Measurements from ENCODE around the gene ETFA.
"Not testable (repeated sequence)": the region's sequence is repeated elsewhere in the genome, so short reads cannot be mapped to it uniquely, and the experiment has no call there.

Gene ETFA

DNA sequence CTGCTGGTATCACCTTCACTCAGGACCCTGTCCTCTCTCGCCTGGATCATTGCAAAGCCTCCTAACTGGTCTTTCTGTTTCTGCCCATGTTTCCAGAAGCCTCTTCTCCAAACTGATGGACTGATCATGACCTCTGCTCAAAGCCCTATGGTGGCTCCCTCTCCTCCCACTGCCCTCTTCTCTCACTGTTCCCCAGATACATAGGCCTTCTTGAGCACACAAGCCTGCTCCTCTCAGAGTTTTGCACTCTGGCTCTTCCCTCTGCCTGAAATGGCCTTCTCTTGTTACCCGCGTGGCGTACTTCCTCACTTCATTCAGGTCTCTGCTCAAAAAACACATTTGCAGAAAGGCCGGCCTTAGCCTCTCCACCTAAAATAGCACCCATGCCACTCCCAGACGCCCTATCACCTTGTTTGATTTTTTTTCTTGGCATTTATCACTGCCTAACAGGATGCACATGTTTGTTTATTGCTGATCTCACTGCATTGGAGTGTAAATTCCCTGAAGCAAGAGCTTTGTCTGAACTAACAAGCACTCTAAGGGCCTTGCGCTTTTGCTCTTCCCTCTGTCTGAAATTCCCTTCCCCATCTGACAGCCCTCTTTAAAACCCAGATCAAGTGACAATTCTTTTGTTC, 1.4 kb upstream of the ETFA start:
- peak; percentile 64 for DNase-seq (ENCODE audit: low spot score)
- H3K27ac ChIP-seq: peak overlapping the region; percentile 53
- POLR2A ChIA-PET (ENCODE audit: low non-redundant PET): interaction anchor here (0.8 to 1.2 kb wide), 2 partner anchors 23 to 33 kb away, joined by 4 read pairs; no protein-coding TSS in a partner anchor
- TF ChIP-seq, protein P1, sequence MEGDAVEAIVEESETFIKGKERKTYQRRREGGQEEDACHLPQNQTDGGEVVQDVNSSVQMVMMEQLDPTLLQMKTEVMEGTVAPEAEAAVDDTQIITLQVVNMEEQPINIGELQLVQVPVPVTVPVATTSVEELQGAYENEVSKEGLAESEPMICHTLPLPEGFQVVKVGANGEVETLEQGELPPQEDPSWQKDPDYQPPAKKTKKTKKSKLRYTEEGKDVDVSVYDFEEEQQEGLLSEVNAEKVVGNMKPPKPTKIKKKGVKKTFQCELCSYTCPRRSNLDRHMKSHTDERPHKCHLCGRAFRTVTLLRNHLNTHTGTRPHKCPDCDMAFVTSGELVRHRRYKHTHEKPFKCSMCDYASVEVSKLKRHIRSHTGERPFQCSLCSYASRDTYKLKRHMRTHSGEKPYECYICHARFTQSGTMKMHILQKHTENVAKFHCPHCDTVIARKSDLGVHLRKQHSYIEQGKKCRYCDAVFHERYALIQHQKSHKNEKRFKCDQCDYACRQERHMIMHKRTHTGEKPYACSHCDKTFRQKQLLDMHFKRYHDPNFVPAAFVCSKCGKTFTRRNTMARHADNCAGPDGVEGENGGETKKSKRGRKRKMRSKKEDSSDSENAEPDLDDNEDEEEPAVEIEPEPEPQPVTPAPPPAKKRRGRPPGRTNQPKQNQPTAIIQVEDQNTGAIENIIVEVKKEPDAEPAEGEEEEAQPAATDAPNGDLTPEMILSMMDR (conservative IDR thresholded peaks at IDR 0.05; ENCODE audit: low read depth): no peak
- CTCF ChIA-PET: interaction anchor here (1.1 kb wide), 1 partner anchor 21 kb away, joined by 3 read pairs; no protein-coding TSS in a partner anchor

DNA sequence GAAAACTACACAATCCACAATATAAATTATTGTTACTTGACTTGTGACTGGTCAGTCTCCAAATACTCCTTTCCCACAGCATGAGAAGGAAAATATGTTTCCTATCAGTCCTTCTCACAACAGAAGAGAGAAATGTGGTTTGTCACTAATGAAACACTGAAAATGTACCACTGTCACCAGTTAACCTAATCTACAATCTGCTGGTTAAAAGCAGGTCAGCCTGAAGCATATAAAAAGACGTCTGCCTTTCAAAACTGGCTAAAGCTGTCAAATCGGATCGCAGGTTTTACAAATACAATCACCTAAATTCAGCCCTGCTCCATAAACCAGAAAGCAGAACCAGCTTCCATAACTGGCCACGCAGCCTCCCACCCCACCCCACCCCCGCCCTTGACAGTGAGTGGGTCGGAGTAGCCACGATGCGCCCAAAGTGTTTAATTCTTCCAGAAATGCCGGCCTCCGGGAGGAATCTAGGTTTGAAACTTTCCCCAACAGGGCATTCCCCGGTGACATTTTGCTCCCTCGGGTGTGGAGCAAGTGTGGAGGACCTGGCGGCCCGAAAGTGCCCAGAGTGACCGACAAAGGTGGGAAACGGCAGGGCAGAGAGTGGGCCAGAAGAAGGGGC, 682 bp downstream of the ETFA start:
- CTCF ChIA-PET: interaction anchor here (0.6 kb wide), 1 partner anchor 12 kb away, joined by 4 read pairs; no protein-coding TSS in a partner anchor

DNA sequence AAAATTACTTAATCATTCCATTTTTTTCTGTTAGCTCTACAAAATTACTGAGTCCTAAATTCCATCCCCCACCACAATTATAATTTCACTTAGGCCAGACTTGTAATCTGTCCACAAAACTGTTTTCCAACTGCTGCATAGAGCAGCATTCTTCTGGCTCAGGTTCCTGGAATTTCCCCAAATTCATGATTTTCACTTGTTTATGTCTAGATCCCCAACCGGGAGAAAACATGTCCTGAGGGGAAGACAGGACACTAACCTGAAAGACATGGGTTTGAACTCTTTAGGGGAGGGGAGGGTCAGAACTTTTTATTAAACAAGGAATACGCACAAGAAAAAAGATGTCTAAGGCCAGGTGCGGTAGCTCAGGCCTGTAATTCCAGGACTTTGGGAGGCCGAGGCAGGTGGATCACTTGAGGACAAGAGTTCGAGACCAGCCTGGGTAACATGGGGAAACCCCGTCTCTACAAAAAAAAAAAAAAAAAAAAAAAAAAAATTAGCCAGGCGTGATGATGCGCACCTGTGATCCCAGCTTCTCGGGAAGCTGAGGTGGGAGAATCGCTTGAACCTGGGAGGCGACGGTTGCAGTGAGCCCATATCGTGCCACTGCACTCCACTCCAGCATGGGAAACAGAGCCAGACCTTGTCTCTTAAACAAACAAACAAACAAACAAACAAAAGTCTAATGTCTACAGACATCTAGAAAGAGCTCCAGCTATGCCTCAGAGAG, 1.5 kb downstream of the ETFA start:
- no peak overlapping the region for H3K27ac ChIP-seq
- TF ChIP-seq, protein P1 (conservative IDR thresholded peaks at IDR 0.05; ENCODE audit: low read depth): no peak
- CTCF ChIA-PET: no interaction called here
- DNase-seq (ENCODE audit: low spot score): no peak
- POLR2A ChIA-PET (ENCODE audit: low non-redundant PET): interaction anchor here (2.6 kb wide), 1 partner anchor 26 kb away, joined by 9 read pairs; the partner anchor contains the start of gene ISL2

More for the DNA sequence above, 682 bp downstream of the ETFA start:
- TF ChIP-seq, protein P1 (conservative IDR thresholded peaks at IDR 0.05; ENCODE audit: low read depth): no peak
- H3K27ac ChIP-seq: peak overlapping the region; percentile 81
- DNase-seq (ENCODE audit: low spot score): no peak
- POLR2A ChIA-PET (ENCODE audit: low non-redundant PET): interaction anchor here (2.6 kb wide), 1 partner anchor 25 kb away, joined by 9 read pairs; the partner anchor contains the start of gene ISL2

DNA sequence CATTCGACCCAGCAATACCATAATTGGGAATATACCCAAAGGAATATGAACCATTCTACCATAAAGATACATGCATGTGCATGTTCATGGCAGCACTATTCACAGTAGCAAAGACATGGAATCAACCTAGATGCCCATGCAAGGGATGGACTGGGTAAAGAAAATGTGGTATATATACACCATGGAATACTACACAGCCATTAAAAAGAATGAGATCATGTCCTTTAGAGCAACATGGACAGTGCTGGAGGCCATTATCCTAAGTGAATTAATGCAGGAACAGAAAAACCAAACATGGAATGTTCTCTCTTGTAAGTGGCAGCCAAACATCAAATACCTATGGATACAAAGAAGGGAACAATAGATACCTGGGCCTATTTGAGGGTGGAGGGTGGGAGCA, 7.4 kb downstream of the ETFA start:
- ChIA-PET CTCF (no interaction called here), POLR2A (ENCODE audit: low non-redundant PET) (no interaction called here)
- no peak overlapping the region for H3K27ac ChIP-seq
- TF ChIP-seq, protein P1 (conservative IDR thresholded peaks at IDR 0.05; ENCODE audit: low read depth): no peak
- no peak for DNase-seq (ENCODE audit: low spot score)

DNA sequence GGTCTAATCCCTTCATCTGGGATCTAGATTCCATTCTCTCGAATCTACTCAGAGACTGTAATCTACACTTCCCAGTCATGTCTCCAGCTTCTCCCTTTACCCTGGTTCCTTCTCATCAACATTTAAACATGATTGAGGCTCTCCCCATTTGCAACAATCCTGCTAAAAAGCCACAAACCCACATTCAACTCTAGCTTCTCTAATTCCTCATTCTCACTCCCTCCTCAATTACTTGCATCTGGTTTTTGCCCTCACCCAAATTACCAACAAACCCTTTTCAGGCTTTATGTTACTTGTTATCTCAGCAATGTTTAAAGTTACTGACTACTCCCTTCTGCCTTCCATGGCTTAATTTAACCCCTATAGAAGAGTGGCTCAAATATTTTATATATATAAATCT, 11.5 kb downstream of the ETFA start:
- ChIA-PET POLR2A (ENCODE audit: low non-redundant PET) (no interaction called here), CTCF (interaction anchor here (0.7 kb wide), 2 partner anchors 9 to 21 kb away, joined by 3 read pairs; no protein-coding TSS in a partner anchor)
- DNase-seq (ENCODE audit: low spot score): no peak
- no peak overlapping the region for H3K27ac ChIP-seq
- TF ChIP-seq, protein P1 (conservative IDR thresholded peaks at IDR 0.05; ENCODE audit: low read depth): no peak

DNA sequence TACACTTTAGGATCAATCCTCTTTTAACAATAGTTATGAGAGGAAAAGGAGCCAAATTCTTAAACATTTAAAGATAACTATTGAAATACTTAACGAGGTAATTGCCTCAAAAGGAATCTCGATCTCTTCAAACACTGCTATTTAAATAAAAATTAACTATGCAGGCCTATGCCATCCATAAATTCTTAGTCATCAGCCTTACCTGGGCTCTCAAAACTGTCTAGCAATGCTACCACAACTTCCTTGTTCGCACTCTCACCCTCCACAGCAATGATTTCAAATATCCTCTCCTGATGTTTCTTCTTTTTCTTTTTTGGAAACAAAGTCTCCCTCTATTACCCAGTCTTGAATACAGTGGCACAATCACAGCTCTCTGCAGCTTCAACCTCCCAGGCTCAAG, 12.3 kb downstream of the ETFA start:
- ChIA-PET CTCF (no interaction called here), POLR2A (ENCODE audit: low non-redundant PET) (no interaction called here)
- no peak overlapping the region for H3K27ac ChIP-seq
- TF ChIP-seq, protein P1 (conservative IDR thresholded peaks at IDR 0.05; ENCODE audit: low read depth): no peak
- DNase-seq (ENCODE audit: low spot score): no peak

DNA sequence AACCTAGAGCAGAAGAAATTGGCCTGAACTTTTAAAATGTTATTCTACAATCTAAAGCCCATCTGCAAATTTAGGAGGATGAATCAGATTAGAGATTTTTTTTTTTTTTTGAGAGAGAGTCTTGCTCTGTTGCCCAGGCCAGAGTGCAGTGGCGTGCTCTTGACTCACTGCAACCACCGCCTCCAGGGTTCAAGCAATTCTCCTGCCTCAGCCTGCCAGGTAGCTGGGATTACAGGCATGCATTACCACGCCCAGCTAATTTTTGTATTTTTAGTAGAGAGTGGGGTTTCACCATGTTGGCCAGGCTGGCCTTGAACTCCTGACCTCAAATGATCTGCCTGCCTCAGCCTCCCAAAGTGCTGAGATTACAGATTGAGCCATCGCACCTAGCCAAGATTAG, 13.3 kb downstream of the ETFA start:
- DNase-seq (ENCODE audit: low spot score); H3K27ac ChIP-seq; CTCF ChIA-PET; POLR2A ChIA-PET (ENCODE audit: low non-redundant PET): not testable (repeated sequence)
